Lower leg skin (tissue), 3 donors: ENCODE measurements around the gene BDH2.

Experiments
- POLR2A ChIP-seq, 2 donors: fragments of 450-650 bp; IDR thresholded peaks; one replicate each; pipeline ENCODE4 v1.6.1; 2016 to 2017; ENCODE audit warnings: antibody characterized with exemption in 2 of 2, mild to moderate bottlenecking in 1 of 2, moderate library complexity in 1 of 2
- TF ChIP-seq, protein P1 (sequence below), 3 donors: fragments of 450-650 bp; IDR thresholded peaks; one replicate each; pipeline ENCODE4 v1.5.1; 2016; ENCODE audit warnings: antibody characterized with exemption in 3 of 3, mild to moderate bottlenecking in 3 of 3, moderate library complexity in 2 of 3

DNA sequence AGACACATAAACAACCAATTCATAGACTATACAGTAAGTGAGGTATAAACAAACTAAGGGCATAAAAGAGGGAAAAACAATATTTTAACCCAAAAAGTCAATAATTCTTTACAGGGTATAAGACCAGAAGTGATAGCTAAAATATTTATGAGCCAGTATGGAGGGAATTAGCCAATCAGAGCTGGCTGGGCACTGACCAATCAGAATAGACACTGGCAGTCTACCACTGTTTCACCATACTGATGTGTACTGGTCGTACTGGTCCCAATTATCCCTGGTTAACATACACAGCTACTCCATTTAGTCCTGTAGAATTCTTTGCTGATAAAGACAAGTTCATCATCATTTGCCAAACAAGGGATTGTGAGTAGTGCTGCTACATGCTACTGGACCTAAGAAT is 70.3 kb downstream of the BDH2 start:
- TF ChIP-seq, protein P1, sequence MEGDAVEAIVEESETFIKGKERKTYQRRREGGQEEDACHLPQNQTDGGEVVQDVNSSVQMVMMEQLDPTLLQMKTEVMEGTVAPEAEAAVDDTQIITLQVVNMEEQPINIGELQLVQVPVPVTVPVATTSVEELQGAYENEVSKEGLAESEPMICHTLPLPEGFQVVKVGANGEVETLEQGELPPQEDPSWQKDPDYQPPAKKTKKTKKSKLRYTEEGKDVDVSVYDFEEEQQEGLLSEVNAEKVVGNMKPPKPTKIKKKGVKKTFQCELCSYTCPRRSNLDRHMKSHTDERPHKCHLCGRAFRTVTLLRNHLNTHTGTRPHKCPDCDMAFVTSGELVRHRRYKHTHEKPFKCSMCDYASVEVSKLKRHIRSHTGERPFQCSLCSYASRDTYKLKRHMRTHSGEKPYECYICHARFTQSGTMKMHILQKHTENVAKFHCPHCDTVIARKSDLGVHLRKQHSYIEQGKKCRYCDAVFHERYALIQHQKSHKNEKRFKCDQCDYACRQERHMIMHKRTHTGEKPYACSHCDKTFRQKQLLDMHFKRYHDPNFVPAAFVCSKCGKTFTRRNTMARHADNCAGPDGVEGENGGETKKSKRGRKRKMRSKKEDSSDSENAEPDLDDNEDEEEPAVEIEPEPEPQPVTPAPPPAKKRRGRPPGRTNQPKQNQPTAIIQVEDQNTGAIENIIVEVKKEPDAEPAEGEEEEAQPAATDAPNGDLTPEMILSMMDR (IDR thresholded peaks at IDR 0.05): no peak
- TF ChIP-seq POLR2A (IDR thresholded peaks at IDR 0.05): no peak
